Epithelial cell of esophagus (primary cell): ENCODE measurements around the gene MTAP.
A peak's percentile ranks its signal among the peaks of the same experiment; 100 is the strongest.

ENCODE experiments used
- DNase-seq: peaks from one replicate; pipeline ENCODE4 v3.0.0; 2010; ENCODE audit warnings: low read depth
- H3K4me3 ChIP-seq: 2 replicates; pipeline ENCODE4 v1.5.1; 2011; ENCODE audit warnings: mild to moderate bottlenecking, low read length, control low read depth
- TF ChIP-seq, protein P1 (sequence below): IDR thresholded peaks from 2 replicates; pipeline ENCODE4 v1.5.1; 2011; ENCODE audit warnings: low read depth, mild to moderate bottlenecking, low read length, control low read depth, inconsistent platforms; ENCODE audit not compliant: insufficient read depth; ENCODE audit errors: missing control alignments

Gene MTAP

DNA sequence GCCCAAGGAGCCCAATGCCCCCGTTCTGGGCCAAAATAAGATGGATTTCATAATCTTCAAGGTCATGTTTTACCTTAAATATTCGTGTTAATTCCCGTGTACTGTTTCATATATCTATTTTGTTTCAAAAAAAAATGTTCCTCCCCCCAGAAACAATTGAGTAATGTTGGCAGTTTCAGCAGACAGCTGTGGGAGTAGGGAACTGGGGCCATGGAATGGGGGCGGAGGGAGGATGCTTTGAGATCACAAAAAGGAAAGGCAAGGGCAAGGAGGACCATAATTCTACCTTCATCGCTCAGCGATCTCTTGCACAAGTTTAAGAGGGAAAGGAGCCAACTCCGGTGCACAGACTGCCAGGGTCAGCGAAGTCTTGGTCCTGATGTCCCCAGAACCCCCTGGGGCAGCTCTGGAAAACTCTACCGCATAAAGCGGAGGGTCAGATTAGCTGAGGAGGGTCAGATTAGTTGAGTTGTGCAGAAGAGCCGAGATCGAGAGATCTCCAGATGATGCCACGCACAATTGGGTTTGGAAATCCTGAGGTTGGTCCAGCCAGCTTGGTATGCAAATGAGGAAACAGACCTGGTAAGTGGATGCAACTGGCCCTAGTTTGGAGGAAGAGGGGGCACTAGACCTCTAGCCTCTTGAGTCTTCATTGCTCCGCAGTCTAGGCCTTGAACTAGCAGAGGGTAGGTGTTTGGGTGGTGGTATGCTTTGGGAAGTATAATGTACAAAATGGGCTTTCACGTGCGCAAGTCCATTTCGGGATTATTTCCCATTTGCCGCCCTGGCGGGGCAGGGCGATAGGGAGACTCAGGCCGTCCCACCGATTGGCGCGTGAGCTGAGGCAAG is 167.7 kb downstream of the MTAP start:
- DNase-seq: no peak
- no peak overlapping the region for H3K4me3 ChIP-seq
- TF ChIP-seq, protein P1, sequence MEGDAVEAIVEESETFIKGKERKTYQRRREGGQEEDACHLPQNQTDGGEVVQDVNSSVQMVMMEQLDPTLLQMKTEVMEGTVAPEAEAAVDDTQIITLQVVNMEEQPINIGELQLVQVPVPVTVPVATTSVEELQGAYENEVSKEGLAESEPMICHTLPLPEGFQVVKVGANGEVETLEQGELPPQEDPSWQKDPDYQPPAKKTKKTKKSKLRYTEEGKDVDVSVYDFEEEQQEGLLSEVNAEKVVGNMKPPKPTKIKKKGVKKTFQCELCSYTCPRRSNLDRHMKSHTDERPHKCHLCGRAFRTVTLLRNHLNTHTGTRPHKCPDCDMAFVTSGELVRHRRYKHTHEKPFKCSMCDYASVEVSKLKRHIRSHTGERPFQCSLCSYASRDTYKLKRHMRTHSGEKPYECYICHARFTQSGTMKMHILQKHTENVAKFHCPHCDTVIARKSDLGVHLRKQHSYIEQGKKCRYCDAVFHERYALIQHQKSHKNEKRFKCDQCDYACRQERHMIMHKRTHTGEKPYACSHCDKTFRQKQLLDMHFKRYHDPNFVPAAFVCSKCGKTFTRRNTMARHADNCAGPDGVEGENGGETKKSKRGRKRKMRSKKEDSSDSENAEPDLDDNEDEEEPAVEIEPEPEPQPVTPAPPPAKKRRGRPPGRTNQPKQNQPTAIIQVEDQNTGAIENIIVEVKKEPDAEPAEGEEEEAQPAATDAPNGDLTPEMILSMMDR: no peak

GRCh38 chr9:21970800-21971640 is 168.6 kb downstream of the MTAP start:
- H3K4me3 ChIP-seq: no peak overlapping the region
- TF ChIP-seq, protein P1: no peak

DNA sequence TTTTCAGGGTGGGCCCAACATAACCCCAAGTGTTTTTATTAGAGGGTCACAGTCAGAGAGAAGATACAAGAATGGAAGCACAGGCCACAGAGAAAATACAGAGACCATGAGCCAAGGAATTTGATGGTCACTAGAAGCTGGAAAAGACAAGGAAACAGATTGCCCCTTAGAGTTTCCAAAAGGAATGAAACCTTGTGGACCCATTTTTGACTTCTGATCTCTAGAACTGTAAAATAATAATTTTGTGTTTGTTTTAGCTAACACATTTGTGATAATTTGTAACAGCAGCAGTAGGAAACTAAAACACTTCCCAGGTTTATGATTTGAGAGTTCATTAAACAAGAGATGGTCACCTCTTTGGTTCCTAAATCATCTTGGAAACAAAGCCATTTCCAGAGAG is 169.9 kb downstream of the MTAP start:
- TF ChIP-seq, protein P1: no peak
- DNase-seq: no peak
- no peak overlapping the region for H3K4me3 ChIP-seq

More at GRCh38 chr9:21970800-21971640, 168.6 kb downstream of the MTAP start:
- DNase-seq: no peak

DNA sequence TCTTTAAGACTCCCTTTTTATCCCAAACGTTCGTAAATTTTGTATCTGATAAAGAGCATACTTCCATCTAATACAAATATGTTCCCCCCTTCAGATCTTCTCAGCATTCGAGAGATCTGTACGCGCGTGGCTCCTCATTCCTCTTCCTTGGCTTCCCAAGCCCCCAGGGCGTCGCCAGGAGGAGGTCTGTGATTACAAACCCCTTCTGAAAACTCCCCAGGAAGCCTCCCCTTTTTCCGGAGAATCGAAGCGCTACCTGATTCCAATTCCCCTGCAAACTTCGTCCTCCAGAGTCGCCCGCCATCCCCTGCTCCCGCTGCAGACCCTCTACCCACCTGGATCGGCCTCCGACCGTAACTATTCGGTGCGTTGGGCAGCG is 171.9 kb downstream of the MTAP start:
- peak overlapping the region; percentile 53 for H3K4me3 ChIP-seq
- DNase-seq: no peak
- TF ChIP-seq, protein P1: no peak

- H3K4me3 ChIP-seq: peak overlapping the region; percentile 53
- DNase-seq: peak; percentile 69
- TF ChIP-seq, protein P1: no peak
These were observed 172.4 kb downstream of the MTAP start for GRCh38 chr9:21974722-21975409.

GRCh38 chr9:21976334-21976875 is 174.0 kb downstream of the MTAP start:
- TF ChIP-seq, protein P1: no peak
- no peak for DNase-seq
- no peak overlapping the region for H3K4me3 ChIP-seq
